GM12878 (cell line): Measurements from ENCODE around the gene SPATA12. TPM values are rescaled to one million over a fixed set of nuclear protein-coding genes. Genes with fewer than 3 reads are reported as not detected.
A peak's percentile ranks its signal among the peaks of the same experiment; 100 is the strongest.

ENCODE experiments used
- CHD4 ChIP-seq: fragments of 200-600 bp; sonication (generic); IDR thresholded peaks from 2 replicates; pipeline ENCODE4 v1.6.1; 2016; ENCODE audit warnings: mild to moderate bottlenecking
- CREM ChIP-seq: IDR thresholded peaks from 2 replicates; pipeline ENCODE4 v1.6.1; 2014; ENCODE audit warnings: antibody characterized with exemption, low read depth
- DPF2 ChIP-seq: fragments of 450-650 bp; IDR thresholded peaks from 2 replicates; pipeline ENCODE4 v1.6.1; 2017; ENCODE audit warnings: mild to moderate bottlenecking
- E4F1 ChIP-seq: fragments of 450-650 bp; IDR thresholded peaks from 2 replicates; pipeline ENCODE4 v1.6.1; 2018; ENCODE audit warnings: borderline replicate concordance, mild to moderate bottlenecking; ENCODE audit not compliant: partially characterized antibody
- ELK1 ChIP-seq: IDR thresholded peaks from 2 replicates; pipeline ENCODE4 v1.6.1; 2012; ENCODE audit warnings: low read depth, low read length, improper control_type of control experiment
- ESRRA ChIP-seq: IDR thresholded peaks from 2 replicates; pipeline ENCODE4 v1.6.1; 2012; ENCODE audit warnings: mild to moderate bottlenecking, low read length, improper control_type of control experiment
- ETV6 ChIP-seq, 2 experiments: fragments of 450-650 bp in 1 of 2; IDR thresholded peaks in 1 of 2; conservative IDR thresholded peaks in 1 of 2; 2 replicates each; pipeline ENCODE4 v1.6.1; 2014; ENCODE audit warnings: antibody characterized with exemption in 1 of 2, borderline replicate concordance in 1 of 2, low read depth in 1 of 2, mild to moderate bottlenecking in 1 of 2, moderate library complexity in 1 of 2
- EZH2 ChIP-seq: IDR thresholded peaks from 2 replicates; pipeline ENCODE4 v1.6.1; 2012; ENCODE audit warnings: low read depth, mild to moderate bottlenecking, control low read depth, inconsistent platforms, low read length, borderline replicate concordance; ENCODE audit not compliant: control insufficient read depth
- FOXM1 ChIP-seq: IDR thresholded peaks from 2 replicates; pipeline ENCODE4 v1.6.1; 2012; ENCODE audit warnings: low read depth, mild to moderate bottlenecking, inconsistent platforms, low read length, moderate library complexity
- HCFC1 ChIP-seq: fragments of 150-350 bp; IDR thresholded peaks from 2 replicates; pipeline ENCODE4 v1.6.1; 2014; ENCODE audit warnings: low read length
- HDAC6 ChIP-seq: fragments of 200-600 bp; sonication (generic); IDR thresholded peaks from one replicate; pipeline ENCODE4 v1.8.0; 2017; ENCODE audit warnings: antibody characterized with exemption; ENCODE audit not compliant: unreplicated experiment
- IKZF2 ChIP-seq, 2 experiments: fragments of 450-650 bp; IDR thresholded peaks; 2 replicates each; pipeline ENCODE4 v1.6.1; 2017; ENCODE audit warnings: mild to moderate bottlenecking in 2 of 2, moderate library complexity in 2 of 2
- KDM1A ChIP-seq: fragments of 200-600 bp; sonication (generic); IDR thresholded peaks from 2 replicates; pipeline ENCODE4 v1.6.1; 2016; ENCODE audit warnings: borderline replicate concordance
- MXI1 ChIP-seq: fragments of 150-350 bp; IDR thresholded peaks from 2 replicates; pipeline ENCODE4 v1.6.1; 2011; ENCODE audit warnings: low read depth, mild to moderate bottlenecking, inconsistent platforms, low read length, improper control_type of control experiment
- NFYA ChIP-seq: IDR thresholded peaks from 2 replicates; pipeline ENCODE4 v1.6.1; 2011; ENCODE audit warnings: low read depth, mild to moderate bottlenecking, low read length, improper control_type of control experiment, borderline replicate concordance
- NRF1 ChIP-seq: conservative IDR thresholded peaks from 2 replicates; pipeline ENCODE4 v1.6.1; 2011; ENCODE audit warnings: mild to moderate bottlenecking, low read depth, low read length, improper control_type of control experiment
- PAX5 ChIP-seq: IDR thresholded peaks from 2 replicates; pipeline ENCODE4 v1.6.1; 2011; ENCODE audit warnings: low read depth, low read length, borderline replicate concordance
- PML ChIP-seq: IDR thresholded peaks from 2 replicates; pipeline ENCODE4 v1.6.1; 2012; ENCODE audit warnings: low read length, inconsistent platforms
- SIX5 ChIP-seq: IDR thresholded peaks from 2 replicates; pipeline ENCODE4 v1.6.1; 2011; ENCODE audit warnings: mild to moderate bottlenecking, low read depth, low read length, moderate library complexity; ENCODE audit not compliant: severe bottlenecking
- SUPT20H ChIP-seq: IDR thresholded peaks from 2 replicates; pipeline ENCODE4 v1.6.1; 2011; ENCODE audit warnings: low read depth, mild to moderate bottlenecking, low read length, moderate library complexity, borderline replicate concordance; ENCODE audit not compliant: control insufficient read depth
- TCF12 ChIP-seq: IDR thresholded peaks from 2 replicates; pipeline ENCODE4 v1.6.1; 2011; ENCODE audit warnings: low read depth, mild to moderate bottlenecking, low read length
- ZBED1 ChIP-seq: IDR thresholded peaks from 2 replicates; pipeline ENCODE4 v1.6.1; 2016; ENCODE audit warnings: borderline replicate concordance
- polyA plus RNA-seq, 11 experiments: library from polyadenylated mRNA; depleted of rRNA in 4 of 11; unstranded in 6 of 11; stranded (reverse) in 5 of 11; fragments of >200 nt; fragmentation: Nextera tagmentation in 4 of 11; fragmentation: Illumina TruSeq in 1 of 11; extraction: Ambion mirVana in 4 of 11; extraction: Trizol in 1 of 11; gene quantifications; 1 replicate in 1 of 11; 2 replicates in 10 of 11; pipeline versions ENCODE4 v1.2.1 to v1.2.3, GENCODE V29; 2011 to 2016; ENCODE audit warnings: inconsistent platforms in 2 of 11, missing spikeins in 2 of 11, low read depth in 1 of 11
- total RNA-seq, 4 experiments: library from RNA; depleted of rRNA in 3 of 4; stranded (reverse); fragments of >200 nt in 3 of 4; fragmentation: Illumina TruSeq in 1 of 4; extraction: Trizol in 1 of 4; gene quantifications; 2 replicates each; pipeline versions ENCODE4 v1.2.1 to v1.2.3, GENCODE V29; 2013 to 2021
- TF ChIP-seq, protein P1 (sequence below): fragments of 450-650 bp; IDR thresholded peaks from 2 replicates; pipeline ENCODE4 v1.6.1; 2017; ENCODE audit warnings: mild to moderate bottlenecking, low read depth, inconsistent platforms; ENCODE audit not compliant: poor library complexity, severe bottlenecking
- TF ChIP-seq, protein P2 (sequence below): IDR thresholded peaks from 2 replicates; pipeline ENCODE4 v1.6.1; 2011; ENCODE audit warnings: mild to moderate bottlenecking, low read depth, low read length, moderate library complexity; ENCODE audit not compliant: insufficient replicate concordance

The SPATA12 gene
- total and polyA plus RNA-seq, 10 of the 15 experiments (the other 5 are each of a cell fraction or from before 2014, with no cell fraction given) = 0.03 to 0.69 (median 0.37) TPM

- TF ChIP-seq, protein P1, sequence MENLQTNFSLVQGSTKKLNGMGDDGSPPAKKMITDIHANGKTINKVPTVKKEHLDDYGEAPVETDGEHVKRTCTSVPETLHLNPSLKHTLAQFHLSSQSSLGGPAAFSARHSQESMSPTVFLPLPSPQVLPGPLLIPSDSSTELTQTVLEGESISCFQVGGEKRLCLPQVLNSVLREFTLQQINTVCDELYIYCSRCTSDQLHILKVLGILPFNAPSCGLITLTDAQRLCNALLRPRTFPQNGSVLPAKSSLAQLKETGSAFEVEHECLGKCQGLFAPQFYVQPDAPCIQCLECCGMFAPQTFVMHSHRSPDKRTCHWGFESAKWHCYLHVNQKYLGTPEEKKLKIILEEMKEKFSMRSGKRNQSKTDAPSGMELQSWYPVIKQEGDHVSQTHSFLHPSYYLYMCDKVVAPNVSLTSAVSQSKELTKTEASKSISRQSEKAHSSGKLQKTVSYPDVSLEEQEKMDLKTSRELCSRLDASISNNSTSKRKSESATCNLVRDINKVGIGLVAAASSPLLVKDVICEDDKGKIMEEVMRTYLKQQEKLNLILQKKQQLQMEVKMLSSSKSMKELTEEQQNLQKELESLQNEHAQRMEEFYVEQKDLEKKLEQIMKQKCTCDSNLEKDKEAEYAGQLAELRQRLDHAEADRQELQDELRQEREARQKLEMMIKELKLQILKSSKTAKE = peak; percentile 88
- TF ChIP-seq DPF2 (peak; percentile 97), FOXM1 (peak; percentile 98), ELK1 (no peak), CHD4 (0 out of 2 replicates have a peak, but pooled peaks have one; percentile 31), TCF12 (peak; percentile 57; the same call in 1 of the 2 replicates), ETV6 (conservative IDR thresholded peaks at IDR 0.05 in 1 of 2, IDR thresholded peaks at IDR 0.05 in 1 of 2; ENCODE audit: borderline replicate concordance in 1 of 2, low read depth in 1 of 2) (peak in 1 of 2 experiments; percentile 94; a peak in 2 of 4 replicates), HDAC6 (no peak), NRF1 (no peak), EZH2 (no peak), IKZF2 (IDR thresholded peaks at IDR 0.05) (peak; percentile 98), ZBED1 (peak; percentile 83; the same call in 1 of the 2 replicates), NFYA (no peak), E4F1 (no peak), CREM (peak; percentile 95), PML (peak; percentile 84), HCFC1 (no peak), KDM1A (no peak), PAX5 (peak; percentile 100), SIX5 (no peak), MXI1 (peak; percentile 83), ESRRA (peak; percentile 91), SUPT20H (no peak)
- TF ChIP-seq, protein P2, sequence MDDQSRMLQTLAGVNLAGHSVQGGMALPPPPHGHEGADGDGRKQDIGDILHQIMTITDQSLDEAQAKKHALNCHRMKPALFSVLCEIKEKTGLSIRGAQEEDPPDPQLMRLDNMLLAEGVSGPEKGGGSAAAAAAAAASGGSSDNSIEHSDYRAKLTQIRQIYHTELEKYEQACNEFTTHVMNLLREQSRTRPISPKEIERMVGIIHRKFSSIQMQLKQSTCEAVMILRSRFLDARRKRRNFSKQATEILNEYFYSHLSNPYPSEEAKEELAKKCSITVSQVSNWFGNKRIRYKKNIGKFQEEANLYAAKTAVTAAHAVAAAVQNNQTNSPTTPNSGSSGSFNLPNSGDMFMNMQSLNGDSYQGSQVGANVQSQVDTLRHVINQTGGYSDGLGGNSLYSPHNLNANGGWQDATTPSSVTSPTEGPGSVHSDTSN = no peak
Measured at GRCh38 chr3:57068437-57069089, 8.1 kb downstream of the SPATA12 start (continued).
